GM18870 (cell line): ENCODE data around the gene RNF208.
A peak's percentile ranks its signal among the peaks of the same experiment; 100 is the strongest.

ENCODE experiments used
- ATAC-seq: cut with Tn5 transposase; IDR thresholded peaks from one replicate; pipeline ENCODE4 v1.9.1; 2021; ENCODE audit warnings: moderate library complexity; ENCODE audit not compliant: unreplicated experiment

Gene RNF208

GRCh38 chr9:137193771-137194170, 28.3 kb downstream of the RNF208 start:
- no peak for ATAC-seq

- no peak for ATAC-seq
Observed at GRCh38 chr9:137192859-137193258, 29.2 kb downstream of the RNF208 start.

GRCh38 chr9:137192448-137192780, 29.6 kb downstream of the RNF208 start:
- no peak for ATAC-seq

- ATAC-seq = no peak
Observed at GRCh38 chr9:137191691-137192447, 30.2 kb downstream of the RNF208 start.

GRCh38 chr9:137191245-137191644, 30.8 kb downstream of the RNF208 start:
- no peak for ATAC-seq

- ATAC-seq = no peak
Observed at GRCh38 chr9:137190315-137190856, 31.7 kb downstream of the RNF208 start.

GRCh38 chr9:137189297-137190295, 32.4 kb downstream of the RNF208 start:
- ATAC-seq = no peak

GRCh38 chr9:137188490-137189296, 33.3 kb downstream of the RNF208 start, which contains the start of the genes ANAPC2 and SSNA1:
ANAPC2 (minus strand) TSS chr9:137188560; CDS start chr9:137188532, 28 bp downstream.
SSNA1 (plus strand) TSS chr9:137188676; CDS start chr9:137188727, 51 bp downstream.
- peak; percentile 84 for ATAC-seq

- no peak for ATAC-seq
Observed at GRCh38 chr9:137188086-137188489, 34.0 kb downstream of the RNF208 start.

GRCh38 chr9:137187386-137187785, 34.7 kb downstream of the RNF208 start:
- ATAC-seq = no peak

- no peak for ATAC-seq
Observed at GRCh38 chr9:137186385-137186784, 35.7 kb downstream of the RNF208 start.

- ATAC-seq = no peak
Observed at GRCh38 chr9:137185921-137186320, 36.1 kb downstream of the RNF208 start.

GRCh38 chr9:137184881-137185660, 37.0 kb downstream of the RNF208 start:
- ATAC-seq = no peak

- ATAC-seq = no peak
Observed at GRCh38 chr9:137183980-137184595, 38.0 kb downstream of the RNF208 start.

GRCh38 chr9:137182836-137183235, 39.2 kb downstream of the RNF208 start:
- no peak for ATAC-seq

- ATAC-seq = no peak
Observed at GRCh38 chr9:137181680-137182079, 40.4 kb downstream of the RNF208 start.

- no peak for ATAC-seq
Observed at GRCh38 chr9:137180491-137180890, 41.5 kb downstream of the RNF208 start.

GRCh38 chr9:137179761-137180160, 42.3 kb downstream of the RNF208 start:
- ATAC-seq = no peak

GRCh38 chr9:137178939-137179630, 43.0 kb downstream of the RNF208 start:
- ATAC-seq = no peak
